ENCODE measurements around the gene KRT86. TPM values are rescaled to one million over a fixed set of nuclear protein-coding genes. Genes with fewer than 3 reads are reported as not detected.
"Not testable (repeated sequence)": the region's sequence is repeated elsewhere in the genome, so short reads cannot be mapped to it uniquely, and the experiment has no call there.

The KRT86 gene
- total and polyA plus RNA-seq, 5 donors, result not detected

DNA sequence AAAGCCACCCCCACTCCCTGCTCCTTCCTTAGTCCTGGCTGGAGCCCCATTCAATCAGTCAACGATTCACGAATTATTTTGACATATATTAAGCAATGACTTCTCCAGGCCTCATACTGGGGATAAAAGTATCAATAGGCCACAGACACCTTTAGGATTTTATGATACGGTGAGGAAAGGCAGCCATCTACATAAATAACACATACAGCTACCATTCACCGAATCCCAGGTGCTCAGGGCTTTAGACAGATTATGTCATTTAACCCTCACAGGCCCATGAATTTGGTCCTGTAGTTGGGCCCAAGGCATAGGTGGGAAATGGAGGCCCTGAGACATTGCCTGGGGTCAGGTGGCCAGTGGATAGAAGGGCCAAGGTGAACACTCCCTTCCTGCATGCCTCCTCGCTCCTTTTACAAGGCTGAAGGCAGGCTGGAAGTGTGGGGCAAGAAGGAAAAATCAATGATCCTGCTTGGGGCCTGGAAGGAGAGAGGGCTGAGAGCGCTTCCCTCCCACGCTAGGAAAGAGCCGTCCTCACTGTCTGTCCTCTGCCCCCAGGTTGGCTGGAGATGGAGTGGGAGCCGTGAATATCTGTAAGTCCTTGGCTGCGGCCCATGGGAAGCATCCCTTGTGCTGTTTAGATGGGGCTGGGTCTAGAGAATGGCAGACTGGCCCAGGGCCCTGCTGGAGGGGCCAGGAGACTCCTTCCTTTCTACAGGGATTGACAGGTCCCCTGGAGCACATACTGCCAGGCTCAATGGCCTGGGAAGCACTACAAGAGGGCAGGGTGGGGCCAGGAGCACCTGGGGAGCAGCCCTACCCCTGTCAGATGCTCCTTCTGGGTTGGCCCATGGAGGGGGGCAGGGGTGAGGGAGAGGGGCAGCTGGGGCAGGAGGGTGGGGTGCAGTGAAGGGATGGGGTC, 26.6 kb upstream of the KRT86 start:
- intact Hi-C loops (cut with DNase I), result no loop called here
- no peak for ATAC-seq
- WGBS, result 76% methylated on average over 10 of the region's 10 CpGs

DNA sequence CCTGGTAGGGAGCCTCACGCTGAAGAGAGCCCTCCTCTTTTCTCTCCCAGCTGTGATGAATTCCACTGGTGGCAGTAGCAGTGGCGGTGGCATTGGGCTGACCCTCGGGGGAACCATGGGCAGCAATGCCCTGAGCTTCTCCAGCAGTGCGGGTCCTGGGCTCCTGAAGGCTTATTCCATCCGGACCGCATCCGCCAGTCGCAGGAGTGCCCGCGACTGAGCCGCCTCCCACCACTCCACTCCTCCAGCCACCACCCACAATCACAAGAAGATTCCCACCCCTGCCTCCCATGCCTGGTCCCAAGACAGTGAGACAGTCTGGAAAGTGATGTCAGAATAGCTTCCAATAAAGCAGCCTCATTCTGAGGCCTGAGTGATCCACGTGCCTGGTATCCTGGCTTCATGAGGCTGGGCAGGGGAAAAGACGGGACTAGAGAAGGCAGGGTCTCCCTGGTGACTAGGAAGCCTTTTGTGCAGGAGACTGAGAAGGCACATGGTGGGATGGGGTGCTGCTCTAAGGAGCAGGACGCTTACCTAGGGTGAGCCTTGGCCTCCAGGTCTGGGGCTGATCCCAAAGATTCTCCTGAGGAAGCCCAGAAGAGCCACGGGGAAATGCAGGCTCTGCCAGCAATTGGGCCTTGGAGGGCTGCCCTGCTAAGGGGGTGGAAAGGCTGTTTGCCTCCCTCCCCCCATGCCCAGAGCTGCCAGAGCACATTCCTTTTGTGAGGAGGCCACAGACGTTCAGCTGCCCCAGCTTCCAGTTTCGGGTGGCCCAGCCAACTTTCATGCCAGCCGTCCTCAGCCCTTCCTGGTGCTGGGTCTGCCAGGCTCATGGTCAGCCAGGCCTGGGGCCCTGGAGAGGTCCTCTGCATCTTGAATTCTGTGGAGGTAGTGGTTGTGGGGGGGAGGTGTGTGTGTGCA, 25.6 kb upstream of the KRT86 start:
- H3K27ac ChIP-seq (ENCODE audit: low read length), result no peak overlapping the region
- 75% methylated on average over 18 of the region's 18 CpGs for WGBS
- no peaks in the 10 kb centered on the region for H3K9me3 ChIP-seq (ENCODE audit: control insufficient read depth, low read length)
- intact Hi-C loops (cut with DNase I), result no loop called here
- DNase-seq (peak; percentile 26 to 75 (median 60)), ATAC-seq (peak; percentile 45 to 68)
- H3K4me3 ChIP-seq (ENCODE audit: low read length), result no peak overlapping the region
- H3K27me3 ChIP-seq (ENCODE audit: control insufficient read depth, insufficient read depth), result no peaks in the 10 kb centered on the region
- peaks cover 6% of the 10 kb centered on the region for H3K4me1 ChIP-seq (ENCODE audit: control insufficient read depth, insufficient read depth, low read length)

More for the DNA sequence above, 26.6 kb upstream of the KRT86 start:
- no peak for DNase-seq
- Histone ChIP-seq H3K27me3 (ENCODE audit: control insufficient read depth, insufficient read depth) (no peaks in the 10 kb centered on the region), H3K9me3 (ENCODE audit: control insufficient read depth, low read length) (peaks cover 2% of the 10 kb centered on the region), H3K4me1 (ENCODE audit: control insufficient read depth, insufficient read depth, low read length) (peaks cover 8% of the 10 kb centered on the region), H3K4me3 (ENCODE audit: low read length) (no peak overlapping the region), H3K27ac (ENCODE audit: low read length) (no peak overlapping the region)

DNA sequence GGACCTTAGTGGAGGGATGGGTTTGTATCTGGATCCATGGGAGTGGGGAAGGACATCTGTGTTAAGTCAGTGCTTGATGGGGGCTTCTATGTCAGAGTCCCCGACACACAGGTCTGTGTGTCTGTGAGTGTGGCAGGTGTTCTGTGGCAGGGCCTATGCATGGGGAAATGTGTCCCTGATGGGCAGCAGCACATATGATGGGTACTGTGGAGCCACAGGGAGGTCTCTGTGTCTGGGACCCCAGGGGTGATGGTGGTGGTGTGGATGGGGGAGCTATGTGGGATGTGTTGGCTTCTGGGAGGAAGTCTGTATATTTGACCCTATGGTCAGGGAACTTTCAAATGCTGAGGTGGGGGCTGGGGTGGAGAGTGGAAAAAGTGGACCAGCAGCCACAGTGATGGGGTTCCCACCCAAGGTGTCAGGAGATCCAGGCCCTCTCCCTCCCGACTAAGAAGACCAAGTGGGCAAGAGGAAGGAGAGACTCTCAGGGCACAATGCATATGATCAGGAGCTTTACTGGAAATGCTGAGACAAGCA, 24.9 kb upstream of the KRT86 start:
- no peaks in the 10 kb centered on the region for H3K9me3 ChIP-seq (ENCODE audit: control insufficient read depth, low read length)
- DNase-seq (no peak), ATAC-seq (no peak)
- H3K4me1 ChIP-seq (ENCODE audit: control insufficient read depth, insufficient read depth, low read length), result peaks cover under 1% of the 10 kb centered on the region
- H3K4me3 ChIP-seq (ENCODE audit: low read length), result no peak overlapping the region
- 85% methylated on average over 2 of the region's 2 CpGs for WGBS
- no peak overlapping the region for H3K27ac ChIP-seq (ENCODE audit: low read length)
- H3K27me3 ChIP-seq (ENCODE audit: control insufficient read depth, insufficient read depth), result no peaks in the 10 kb centered on the region
- intact Hi-C loops (cut with DNase I), result no loop called here

DNA sequence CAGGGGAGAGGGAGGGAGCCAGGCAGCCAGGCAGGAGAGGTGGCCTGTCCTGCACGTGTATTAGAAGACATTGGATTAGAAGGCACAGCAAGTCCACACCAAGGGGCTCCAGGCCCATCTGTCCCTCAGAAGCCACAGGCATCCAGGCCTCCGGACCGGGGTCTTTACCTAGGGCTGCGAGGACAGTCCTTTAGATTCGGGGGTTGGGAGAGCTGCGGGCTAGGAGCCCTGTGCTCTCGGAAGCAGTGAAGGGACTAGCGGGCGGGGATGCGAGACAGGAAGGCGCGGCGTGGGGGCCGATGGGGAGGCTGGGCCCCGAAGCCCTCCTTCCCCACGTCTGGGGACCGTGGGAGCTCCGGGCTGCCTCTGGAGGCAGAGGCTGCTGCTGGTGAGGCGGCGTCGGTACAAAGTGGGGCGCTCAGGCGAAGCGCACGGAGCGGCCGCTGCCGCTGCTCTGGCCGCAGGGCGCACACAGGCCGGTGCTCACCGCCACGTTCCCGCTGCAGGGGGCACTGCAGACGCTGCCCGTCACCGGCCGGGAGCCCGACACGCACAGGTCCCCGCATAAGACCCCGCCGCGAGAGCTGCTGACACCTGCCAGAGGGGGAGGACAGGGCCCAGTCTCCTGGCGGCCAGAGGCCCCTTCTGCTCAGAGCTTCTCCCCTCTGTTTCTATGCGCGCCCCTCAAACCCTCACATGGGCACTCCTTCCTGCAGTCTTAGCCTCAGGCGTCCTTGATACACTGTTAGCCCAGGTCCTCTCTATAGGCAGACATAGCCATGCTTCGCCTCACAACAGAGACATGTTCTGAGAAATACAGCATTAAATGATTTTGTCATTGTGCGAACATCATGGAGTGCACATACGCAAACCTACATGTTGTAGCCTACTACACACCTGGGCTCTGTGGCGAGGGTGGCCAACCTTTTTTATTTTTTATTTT, 24.1 kb upstream of the KRT86 start:
- no peaks in the 10 kb centered on the region for H3K9me3 ChIP-seq (ENCODE audit: control insufficient read depth, low read length)
- WGBS, result 27% methylated on average over 52 of the region's 52 CpGs
- H3K27me3 ChIP-seq (ENCODE audit: control insufficient read depth, insufficient read depth), result no peaks in the 10 kb centered on the region
- H3K4me3 ChIP-seq (ENCODE audit: low read length), result no peak overlapping the region
- no peaks in the 10 kb centered on the region for H3K4me1 ChIP-seq (ENCODE audit: control insufficient read depth, insufficient read depth, low read length)
- peak in 1 of 2 donors; percentile 13 for ATAC-seq
- DNase-seq, result no peak
- no peak overlapping the region for H3K27ac ChIP-seq (ENCODE audit: low read length)
- intact Hi-C loops (cut with DNase I), result no loop called here

DNA sequence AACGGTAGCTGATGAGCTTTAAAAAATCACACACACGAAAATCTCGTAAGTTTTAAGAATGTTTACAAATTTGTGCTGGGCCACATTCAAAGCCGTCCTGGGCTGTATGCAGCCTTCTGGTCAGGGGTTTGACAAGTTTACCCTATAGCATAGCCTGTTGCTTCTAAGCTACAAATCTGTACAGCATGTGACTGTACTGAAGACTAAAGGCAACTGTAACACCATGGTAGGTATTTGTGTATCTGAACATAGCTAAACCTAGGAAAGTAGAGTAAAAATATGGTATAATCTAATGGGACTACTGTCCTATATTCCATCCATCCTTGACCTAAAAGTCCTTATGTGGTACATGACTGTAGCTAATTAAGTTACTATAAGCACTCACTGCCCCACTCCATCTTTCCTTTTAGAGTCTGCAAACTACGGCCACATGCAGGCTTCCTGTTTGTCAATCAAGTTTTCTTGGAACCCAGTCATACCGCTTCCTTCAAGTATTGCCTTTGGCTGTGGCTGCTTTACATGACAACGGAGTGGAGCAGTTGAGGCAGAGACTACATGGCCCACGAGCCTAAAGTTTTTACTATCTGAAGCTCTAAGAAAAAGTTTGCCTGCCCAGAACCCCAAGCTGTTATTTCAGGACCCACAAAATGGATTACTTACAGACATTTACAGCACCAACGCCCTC, 22.9 kb upstream of the KRT86 start:
- Histone ChIP-seq H3K4me3 (ENCODE audit: low read length) (no peak overlapping the region), H3K27ac (ENCODE audit: low read length) (no peak overlapping the region), H3K4me1 (ENCODE audit: control insufficient read depth, insufficient read depth, low read length) (no peaks in the 10 kb centered on the region), H3K27me3 (ENCODE audit: control insufficient read depth, insufficient read depth) (no peaks in the 10 kb centered on the region), H3K9me3 (ENCODE audit: control insufficient read depth, low read length) (no peaks in the 10 kb centered on the region)
- no peak for ATAC-seq
- no peak for DNase-seq
- WGBS, result 75% methylated on average over 9 of the region's 9 CpGs
- intact Hi-C loops (cut with DNase I), result no loop called here

DNA sequence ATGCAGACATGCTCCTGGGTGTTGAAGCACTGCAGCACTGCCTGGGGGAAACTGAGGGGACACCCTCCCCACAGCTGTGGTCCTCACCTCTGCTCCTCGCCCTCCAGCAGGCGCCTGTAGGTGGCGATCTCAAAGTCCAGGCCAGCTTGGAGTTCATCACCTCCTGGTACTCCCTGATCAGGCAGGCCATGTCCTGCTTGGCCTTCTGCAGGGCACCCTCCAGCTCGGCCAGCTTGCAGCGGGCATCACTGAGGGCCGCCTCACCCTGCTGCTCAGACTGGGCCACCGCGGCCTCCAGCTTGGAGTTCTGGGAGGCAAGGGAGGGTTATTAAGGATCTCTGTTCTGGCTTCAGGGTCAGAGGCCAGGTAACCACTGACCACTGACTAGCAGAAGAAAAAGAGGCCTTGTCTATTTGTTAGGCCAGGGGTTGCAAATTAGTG, 22.2 kb upstream of the KRT86 start:
- H3K9me3 ChIP-seq (ENCODE audit: control insufficient read depth, low read length); DNase-seq; H3K4me1 ChIP-seq (ENCODE audit: control insufficient read depth, insufficient read depth, low read length); intact Hi-C loops (cut with DNase I); ATAC-seq; H3K27me3 ChIP-seq (ENCODE audit: control insufficient read depth, insufficient read depth); H3K4me3 ChIP-seq (ENCODE audit: low read length); H3K27ac ChIP-seq (ENCODE audit: low read length): not testable (repeated sequence)
- 88% methylated on average over 8 of the region's 8 CpGs for WGBS

DNA sequence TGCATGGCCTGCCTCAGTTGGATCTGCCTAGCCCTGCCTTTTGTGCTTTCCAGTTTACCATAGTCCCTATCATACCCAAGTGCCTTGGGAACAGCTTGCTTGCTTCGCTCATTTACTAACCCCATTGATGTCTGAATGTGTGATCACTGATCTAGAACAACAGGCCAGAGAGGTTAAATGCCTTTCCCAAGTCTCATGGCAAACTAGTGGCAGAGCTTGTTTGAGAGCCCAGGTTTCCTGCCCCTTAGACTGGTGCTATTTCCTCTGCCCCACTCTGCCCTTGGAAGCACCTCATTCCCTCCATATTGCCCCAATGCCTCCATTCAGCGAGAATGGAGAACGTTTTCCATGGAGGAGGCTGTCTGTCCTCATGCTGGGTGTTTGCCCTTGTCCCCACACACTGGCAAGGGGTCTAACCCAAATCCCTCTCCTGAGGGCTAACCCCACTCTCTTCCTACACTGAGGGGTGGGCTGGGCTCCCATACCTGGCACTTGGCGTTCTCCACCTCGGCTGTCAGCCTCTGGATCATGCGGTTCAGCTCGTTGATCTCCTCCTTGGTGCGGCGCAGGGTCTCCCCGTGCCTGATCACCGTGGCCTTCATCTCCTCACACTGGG, 21.6 kb upstream of the KRT86 start:
- H3K4me1 ChIP-seq (ENCODE audit: control insufficient read depth, insufficient read depth, low read length), result no peaks in the 10 kb centered on the region
- ATAC-seq, result no peak
- intact Hi-C loops (cut with DNase I), result no loop called here
- H3K4me3 ChIP-seq (ENCODE audit: low read length), result no peak overlapping the region
- H3K27ac ChIP-seq (ENCODE audit: low read length), result no peak overlapping the region
- DNase-seq, result no peak
- WGBS, result 94% methylated on average over 11 of the region's 11 CpGs
- H3K27me3 ChIP-seq (ENCODE audit: control insufficient read depth, insufficient read depth), result no peaks in the 10 kb centered on the region
- no peaks in the 10 kb centered on the region for H3K9me3 ChIP-seq (ENCODE audit: control insufficient read depth, low read length)

DNA sequence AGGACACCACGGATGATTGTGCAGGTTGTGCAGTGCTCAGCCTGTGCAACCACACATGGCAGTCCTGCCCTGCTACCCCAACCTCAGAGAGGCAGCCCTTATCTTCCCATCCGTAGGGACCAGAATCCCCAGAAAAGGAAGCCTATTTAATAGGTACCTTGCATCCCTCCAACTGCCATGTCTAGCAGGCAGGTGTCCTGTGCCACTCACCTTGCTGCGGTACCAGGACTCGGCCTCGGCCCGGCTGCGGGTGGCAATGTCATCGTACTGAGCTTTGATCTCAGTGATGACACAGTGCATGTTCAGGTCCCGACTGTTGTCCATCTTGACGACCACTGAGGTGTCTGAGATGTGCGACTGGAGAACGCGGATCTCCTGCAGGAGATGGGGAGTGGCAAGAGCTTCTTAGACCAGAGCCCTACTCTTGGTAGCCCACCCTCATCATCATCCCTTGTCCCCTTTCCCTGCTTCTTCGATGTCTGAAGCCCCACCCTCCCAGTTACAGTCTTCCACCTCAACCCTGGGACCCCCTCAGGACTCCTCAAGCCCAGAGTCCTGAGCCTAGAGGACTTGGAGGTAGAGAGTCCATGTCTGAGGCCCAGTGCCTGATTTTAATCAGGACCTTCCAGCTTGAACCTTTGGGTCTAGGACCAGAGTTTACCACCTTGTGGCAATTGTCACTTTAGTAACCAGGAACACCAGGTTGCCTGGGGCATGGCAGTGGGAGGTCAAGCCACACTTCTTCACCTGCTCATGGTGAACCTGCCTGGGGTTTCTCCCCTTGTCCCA, 20.9 kb upstream of the KRT86 start:
- no peak for ATAC-seq
- WGBS, result 90% methylated on average over 14 of the region's 14 CpGs
- intact Hi-C loops (cut with DNase I), result no loop called here
- Histone ChIP-seq H3K27me3 (ENCODE audit: control insufficient read depth, insufficient read depth) (no peaks in the 10 kb centered on the region), H3K9me3 (ENCODE audit: control insufficient read depth, low read length) (no peaks in the 10 kb centered on the region), H3K27ac (ENCODE audit: low read length) (no peak overlapping the region), H3K4me3 (ENCODE audit: low read length) (no peak overlapping the region), H3K4me1 (ENCODE audit: control insufficient read depth, insufficient read depth, low read length) (no peaks in the 10 kb centered on the region)
- no peak for DNase-seq
